Coronary artery (tissue), 2 donors: ENCODE measurements around the gene PWP1.

Experiments used
- DNase-seq: peaks from one replicate; pipeline ENCODE4 v3.0.0-alpha.2; 2017; ENCODE audit warnings: low spot score
- H3K27ac ChIP-seq, 2 donors: fragments of 200-600 bp; sonication (generic); one replicate each; pipeline ENCODE4 v1.5.1; 2016 to 2019
- H3K4me3 ChIP-seq: fragments of 200-600 bp; sonication (generic); 2 replicates; pipeline ENCODE4 v1.5.1; 2016; ENCODE audit warnings: mild to moderate bottlenecking, moderate library complexity
- TF ChIP-seq, protein P1 (sequence below): fragments of 200-600 bp; sonication (generic); IDR thresholded peaks from one replicate; pipeline ENCODE4 v1.5.1; 2019; ENCODE audit warnings: antibody characterized with exemption

PWP1 gene

DNA sequence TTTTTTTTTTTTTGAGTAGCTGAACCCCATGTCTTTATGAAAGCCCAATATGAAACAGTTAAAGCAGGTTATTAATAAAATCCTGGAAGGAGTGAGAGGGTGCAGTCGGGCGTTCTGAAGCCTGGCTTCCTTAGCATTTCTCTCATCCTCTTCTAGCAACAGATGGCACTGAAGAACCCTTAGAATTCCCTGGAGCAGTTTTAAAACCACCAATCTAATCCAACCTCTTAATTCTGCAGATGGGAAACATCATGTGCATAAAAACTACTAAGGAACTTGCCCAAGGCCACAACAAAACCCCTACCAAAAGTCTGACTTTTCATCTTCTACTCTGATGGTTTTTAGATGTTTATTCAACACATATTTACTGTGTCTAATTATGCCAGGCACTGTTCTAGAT is 50.2 kb downstream of the PWP1 start:
- TF ChIP-seq, protein P1, sequence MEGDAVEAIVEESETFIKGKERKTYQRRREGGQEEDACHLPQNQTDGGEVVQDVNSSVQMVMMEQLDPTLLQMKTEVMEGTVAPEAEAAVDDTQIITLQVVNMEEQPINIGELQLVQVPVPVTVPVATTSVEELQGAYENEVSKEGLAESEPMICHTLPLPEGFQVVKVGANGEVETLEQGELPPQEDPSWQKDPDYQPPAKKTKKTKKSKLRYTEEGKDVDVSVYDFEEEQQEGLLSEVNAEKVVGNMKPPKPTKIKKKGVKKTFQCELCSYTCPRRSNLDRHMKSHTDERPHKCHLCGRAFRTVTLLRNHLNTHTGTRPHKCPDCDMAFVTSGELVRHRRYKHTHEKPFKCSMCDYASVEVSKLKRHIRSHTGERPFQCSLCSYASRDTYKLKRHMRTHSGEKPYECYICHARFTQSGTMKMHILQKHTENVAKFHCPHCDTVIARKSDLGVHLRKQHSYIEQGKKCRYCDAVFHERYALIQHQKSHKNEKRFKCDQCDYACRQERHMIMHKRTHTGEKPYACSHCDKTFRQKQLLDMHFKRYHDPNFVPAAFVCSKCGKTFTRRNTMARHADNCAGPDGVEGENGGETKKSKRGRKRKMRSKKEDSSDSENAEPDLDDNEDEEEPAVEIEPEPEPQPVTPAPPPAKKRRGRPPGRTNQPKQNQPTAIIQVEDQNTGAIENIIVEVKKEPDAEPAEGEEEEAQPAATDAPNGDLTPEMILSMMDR, result no peak
- no peak overlapping the region for H3K4me3 ChIP-seq

DNA sequence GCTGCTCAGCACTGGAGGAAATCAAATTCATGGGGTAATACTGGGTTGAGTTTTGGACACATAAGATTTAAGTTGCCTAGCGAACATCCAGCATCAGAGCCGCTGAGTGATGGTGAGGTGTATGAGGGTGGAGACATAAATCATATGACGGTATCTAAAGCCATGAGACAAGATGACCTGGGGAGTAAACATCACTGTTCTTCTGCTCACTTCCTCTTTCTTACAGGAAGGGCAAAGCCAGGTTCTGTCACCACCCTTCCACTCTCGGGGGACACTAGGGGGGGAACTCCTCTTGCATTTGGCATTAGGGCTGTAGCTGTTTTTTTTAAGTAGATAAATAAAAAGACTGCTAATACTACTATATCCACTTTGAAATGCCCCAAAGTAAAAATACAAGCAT is 51.3 kb downstream of the PWP1 start:
- Histone ChIP-seq H3K27ac (no peak overlapping the region), H3K4me3 (no peak overlapping the region)
- DNase-seq, result no peak
- TF ChIP-seq, protein P1, result no peak

More for the DNA sequence above, 50.2 kb downstream of the PWP1 start:
- no peak overlapping the region for H3K27ac ChIP-seq
- DNase-seq, result no peak

DNA sequence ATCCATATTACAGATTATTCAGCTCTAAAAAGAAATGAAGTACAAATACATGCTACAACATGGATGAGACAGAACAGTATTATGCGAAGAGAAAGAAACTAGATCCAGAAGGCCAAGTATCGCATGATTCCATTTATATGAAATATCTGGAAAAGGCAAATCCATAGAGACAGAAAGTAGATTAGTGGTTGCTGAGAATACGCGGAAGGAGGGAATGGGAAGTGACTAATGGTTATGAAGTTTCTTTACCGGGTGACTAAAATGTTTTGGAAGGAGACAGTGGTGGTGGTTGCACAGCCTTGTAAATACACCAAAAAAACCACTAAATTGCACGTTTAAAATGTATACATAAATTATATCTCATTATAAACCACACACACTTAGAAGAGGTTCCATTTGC is 62.9 kb downstream of the PWP1 start:
- TF ChIP-seq, protein P1, result no peak
- Histone ChIP-seq H3K4me3 (no peak overlapping the region), H3K27ac (no peak overlapping the region)
- DNase-seq, result no peak

DNA sequence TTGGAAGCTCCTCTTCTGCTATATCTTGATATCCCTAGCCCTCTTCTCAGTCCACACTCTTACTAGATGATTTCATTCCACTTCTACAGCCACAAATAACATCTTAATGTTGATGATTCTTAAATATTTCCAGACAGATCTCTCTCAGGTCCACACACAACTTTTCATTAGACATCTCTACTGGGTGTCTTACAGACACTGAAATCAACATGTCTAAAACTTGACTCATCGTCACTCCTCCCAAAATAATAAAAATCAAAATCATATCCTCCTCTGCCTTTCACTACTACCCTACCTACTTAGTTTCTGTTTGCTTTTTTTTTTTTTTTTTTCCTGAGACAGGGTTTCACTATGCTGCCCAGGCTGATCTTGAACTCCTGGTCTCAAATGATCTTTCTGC is 63.5 kb downstream of the PWP1 start:
- Histone ChIP-seq H3K27ac (no peak overlapping the region), H3K4me3 (no peak overlapping the region)
- DNase-seq, result no peak
- TF ChIP-seq, protein P1, result no peak

DNA sequence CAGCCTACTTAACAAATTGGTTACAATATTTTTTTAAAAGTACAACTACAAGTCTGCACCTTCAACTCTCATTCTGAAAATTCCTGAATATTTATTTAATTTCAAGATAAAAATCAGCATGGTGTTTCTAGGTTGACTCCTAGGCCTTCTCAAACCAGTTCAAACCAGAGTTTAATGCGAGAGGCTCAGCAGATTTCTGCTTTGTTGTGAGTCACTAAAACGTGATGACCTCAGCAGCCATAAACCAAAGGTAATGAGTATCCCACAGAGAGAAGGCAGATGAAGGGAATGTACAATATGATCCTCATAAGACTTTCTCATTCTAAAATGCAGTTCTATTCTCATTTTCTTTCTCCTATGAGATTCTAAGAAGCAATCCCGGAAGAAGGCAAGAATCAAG is 73.8 kb downstream of the PWP1 start:
- Histone ChIP-seq H3K4me3 (peak overlapping the region; percentile 85), H3K27ac (no peak overlapping the region)
- no peak for DNase-seq
- TF ChIP-seq, protein P1, result no peak

DNA sequence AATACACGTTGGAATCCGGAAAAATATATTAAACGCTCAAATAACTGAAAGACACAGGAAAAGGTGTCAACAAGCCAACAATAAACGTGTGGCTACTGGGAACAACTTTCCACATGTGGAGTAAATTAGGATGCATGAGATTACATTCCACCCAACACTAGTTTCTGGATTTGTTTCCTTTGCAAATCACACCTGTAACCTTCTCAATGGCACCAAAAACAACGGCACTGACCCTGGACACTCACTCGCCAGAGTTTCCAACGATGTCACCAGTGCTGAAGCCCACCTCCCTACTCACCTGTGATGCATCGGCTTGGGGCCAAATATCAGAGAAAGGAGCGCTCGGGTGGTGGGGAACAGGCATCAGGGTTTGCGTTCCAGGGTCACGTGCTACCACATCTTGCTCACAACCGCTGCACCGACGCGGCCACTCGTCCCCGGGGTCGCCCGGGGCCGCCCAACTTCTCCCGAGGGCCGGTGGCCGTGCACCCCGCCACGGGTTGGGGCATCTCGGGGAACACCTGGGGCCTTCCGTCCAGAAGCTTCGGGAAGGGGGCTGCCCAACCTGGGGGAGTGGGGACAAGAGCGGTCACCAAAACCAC is 74.7 kb downstream of the PWP1 start:
- H3K27ac ChIP-seq, result peak overlapping the region; percentile 42 to 84
- DNase-seq, result peak; percentile 77
- TF ChIP-seq, protein P1, result no peak
- H3K4me3 ChIP-seq, result peak overlapping the region; percentile 85

DNA sequence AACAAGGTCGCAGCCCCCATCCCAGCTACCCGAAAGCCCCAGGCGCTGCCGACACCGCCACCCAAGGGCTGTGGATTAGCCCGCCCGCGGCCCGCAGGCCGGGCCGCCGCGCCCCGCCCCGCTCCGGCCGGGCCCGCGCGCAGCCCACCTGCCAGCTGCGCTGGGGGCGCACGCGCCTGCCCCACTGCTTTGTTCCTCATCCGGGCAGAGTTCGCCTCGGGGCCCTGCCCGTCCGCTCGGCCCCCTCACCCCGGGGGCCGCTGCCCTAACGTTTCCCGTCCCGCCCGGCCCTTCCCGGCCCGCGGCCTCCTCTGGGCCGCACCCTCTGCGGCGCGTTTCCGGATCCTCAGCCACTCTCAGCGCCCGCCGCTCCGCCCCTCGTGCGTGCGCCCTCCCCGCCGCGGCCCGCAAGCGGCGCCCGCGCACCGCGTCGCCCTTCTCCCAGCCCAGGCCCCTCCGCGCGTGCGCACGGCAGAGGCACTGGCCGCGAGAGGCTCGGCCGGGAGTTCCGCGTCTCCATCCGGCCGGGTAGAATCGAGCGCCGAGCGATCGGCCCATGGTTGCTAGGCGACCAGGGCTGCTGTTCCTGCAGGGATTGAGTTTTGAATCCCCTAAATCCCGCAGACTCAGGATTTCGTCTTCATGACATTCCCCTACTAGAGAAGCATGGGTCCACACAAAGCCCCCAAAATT is 75.4 kb downstream of the PWP1 start, which contains the start of gene PRDM4:
Gene PRDM4 (minus strand): TSS at position 329 of the 693 bp plus-strand sequence. CDS start 622 bp downstream, outside the sequence.
- TF ChIP-seq, protein P1, result no peak
- DNase-seq, result peak; percentile 95
- Histone ChIP-seq H3K4me3 (peak within 1 kb of the TSS; percentile 85), H3K27ac (peak within 1 kb of the TSS; percentile 42 to 84)
